GM21367 (cell line): ENCODE results near the gene GLI2.

ENCODE experiments used
- ATAC-seq: cut with Tn5 transposase; IDR thresholded peaks from one replicate; pipeline ENCODE4 v1.9.1; 2021; ENCODE audit not compliant: unreplicated experiment

GLI2 gene

GRCh38 chr2:120754067-120754960 is 18.6 kb downstream of the GLI2 start:
- ATAC-seq = no peak

- ATAC-seq = no peak
Observed at GRCh38 chr2:120758181-120759144, 22.8 kb downstream of the GLI2 start.

- ATAC-seq = no peak
Observed at GRCh38 chr2:120759543-120760331, 24.1 kb downstream of the GLI2 start.

- ATAC-seq = no peak
Observed at GRCh38 chr2:120760446-120761135, 24.9 kb downstream of the GLI2 start.

- ATAC-seq = no peak
Observed at GRCh38 chr2:120761164-120761861, 25.6 kb downstream of the GLI2 start.

- ATAC-seq = no peak
Observed at GRCh38 chr2:120761911-120762310, 26.2 kb downstream of the GLI2 start.

GRCh38 chr2:120762341-120763061 is 26.8 kb downstream of the GLI2 start:
- no peak for ATAC-seq

- no peak for ATAC-seq
Observed at GRCh38 chr2:120763508-120763907, 27.8 kb downstream of the GLI2 start.

GRCh38 chr2:120763931-120764330 is 28.3 kb downstream of the GLI2 start:
- ATAC-seq = no peak

- no peak for ATAC-seq
Observed at GRCh38 chr2:120764492-120764891, 28.8 kb downstream of the GLI2 start.

- no peak for ATAC-seq
Observed at GRCh38 chr2:120764991-120765677, 29.5 kb downstream of the GLI2 start.

- no peak for ATAC-seq
Observed at GRCh38 chr2:120765678-120766469, 30.2 kb downstream of the GLI2 start.

- no peak for ATAC-seq
Observed at GRCh38 chr2:120766470-120767351, 31.0 kb downstream of the GLI2 start.

GRCh38 chr2:120767486-120768005 is 31.9 kb downstream of the GLI2 start:
- ATAC-seq = no peak

- ATAC-seq = no peak
Observed at GRCh38 chr2:120768112-120769048, 32.7 kb downstream of the GLI2 start.
